Caco-2 (cell line): ENCODE data around the gene CAMTA2. TPM values are rescaled to one million over a fixed set of nuclear protein-coding genes. Genes with fewer than 3 reads are reported as not detected.
"Not testable (repeated sequence)": the region's sequence is repeated elsewhere in the genome, so short reads cannot be mapped to it uniquely, and the experiment has no call there.

Experiments used
- BruUV-seq: library from RNA; stranded (reverse); fragments of 400-500 nt; replicated peaks from 2 replicates; lab custom pipeline; 2021; lab: Mats Ljungman, UMichigan
- CTCF ChIA-PET: fragments of 300-600 bp; sonication (Branson Sonifier 250); formaldehyde crosslinking; loops from one replicate; lab custom pipeline; 2022; ENCODE audit warnings: antibody characterized with exemption; lab: Charles Lee
- POLR2A ChIA-PET: fragments of 300-600 bp; sonication (Branson Sonifier 250); formaldehyde crosslinking; loops from one replicate; lab custom pipeline; 2022; ENCODE audit warnings: antibody characterized with exemption; lab: Charles Lee
- DNase-seq, 2 experiments: peaks; one replicate each; pipeline versions ENCODE4 v3.0.0 to v3.0.0-alpha.2; 2020 to 2022
- H3K27me3 ChIP-seq: replicated peaks from 2 replicates; pipeline ENCODE4 v1.6.0; 2011; ENCODE audit warnings: low read length; ENCODE audit not compliant: control insufficient read depth, insufficient read depth
- H3K36me3 ChIP-seq: 2 replicates; pipeline ENCODE4 v1.5.1; 2011; ENCODE audit warnings: low read length; ENCODE audit not compliant: control insufficient read depth, insufficient read depth
- H3K4me1 ChIP-seq: fragments of 250-450 bp; sonication (Bioruptor Pico); 2 replicates; pipeline ENCODE4 v1.5.1; 2020; ENCODE audit warnings: mild to moderate bottlenecking
- H3K4me3 ChIP-seq: 2 replicates; pipeline ENCODE4 v1.5.1; 2011; ENCODE audit warnings: low read depth, mild to moderate bottlenecking, control low read depth, low read length
- H3K9me3 ChIP-seq: fragments of 250-450 bp; sonication (Bioruptor Pico); 2 replicates; pipeline ENCODE4 v1.5.1; 2020; ENCODE audit warnings: mild to moderate bottlenecking, moderate library complexity
- H3K27ac Mint-ChIP-seq: one replicate; pipeline ENCODE4 v1.8.0; 2022; ENCODE audit warnings: mixed read lengths; ENCODE audit not compliant: unreplicated experiment
- H3K27me3 Mint-ChIP-seq: one replicate; pipeline ENCODE4 v1.8.0; 2022; ENCODE audit warnings: mixed read lengths; ENCODE audit not compliant: insufficient read depth, unreplicated experiment
- H3K36me3 Mint-ChIP-seq: one replicate; pipeline ENCODE4 v1.8.0; 2022; ENCODE audit warnings: mild to moderate bottlenecking, mixed read lengths; ENCODE audit not compliant: insufficient read depth, unreplicated experiment
- H3K4me1 Mint-ChIP-seq: one replicate; pipeline ENCODE4 v1.8.0; 2022; ENCODE audit warnings: low read depth, mixed read lengths; ENCODE audit not compliant: unreplicated experiment
- H3K4me3 Mint-ChIP-seq: one replicate; pipeline ENCODE4 v1.8.0; 2022; ENCODE audit warnings: mild to moderate bottlenecking, moderate library complexity, mixed read lengths; ENCODE audit not compliant: unreplicated experiment
- H3K9me3 Mint-ChIP-seq: one replicate; pipeline ENCODE4 v1.8.0; 2022; ENCODE audit warnings: mixed read lengths; ENCODE audit not compliant: unreplicated experiment
- CTCF ChIP-seq, 2 experiments: fragments of 200-600 bp in 1 of 2; IDR thresholded peaks; 1 replicate in 1 of 2; 2 replicates in 1 of 2; pipeline versions ENCODE4 v1.5.1 to v1.8.0; 2011 to 2022; ENCODE audit warnings: antibody characterized with exemption in 1 of 2, control low read depth in 1 of 2, inconsistent platforms in 1 of 2, low read depth in 1 of 2, low read length in 1 of 2, mild to moderate bottlenecking in 1 of 2, moderate library complexity in 1 of 2; ENCODE audit not compliant: insufficient read depth in 1 of 2, severe bottlenecking in 1 of 2, unreplicated experiment in 1 of 2
- intact Hi-C: fragments of 100-400 bp; cut with micrococcal nuclease; formaldehyde crosslinking; loops from one replicate; pipeline ENCODE4 v1.10.0; 2022; ENCODE audit not compliant: unreplicated experiment
- total RNA-seq: library from RNA; stranded (reverse); gene quantifications from 2 replicates; pipeline ENCODE4 v1.2.3, GENCODE V29; 2022

CAMTA2 gene
- total RNA-seq, 1 experiment from 2014 or later: 18.8 TPM

GRCh38 chr17:4928881-4929280 lies 58.6 kb downstream of the CAMTA2 start:
- no peak overlapping the region for H3K4me3 ChIP-seq
- no TSS peak for BruUV-seq
- H3K27me3 Mint-ChIP-seq: no peaks in the 10 kb centered on the region
- ChIA-PET CTCF (no interaction called here), POLR2A (no interaction called here)
- H3K27me3 ChIP-seq: no peaks in the 10 kb centered on the region
- H3K4me3 Mint-ChIP-seq: no peak overlapping the region
- H3K36me3 ChIP-seq: no peaks in the 10 kb centered on the region
- no peaks in the 10 kb centered on the region for H3K4me1 Mint-ChIP-seq
- intact Hi-C loops: no loop called here
- no peak overlapping the region for H3K27ac Mint-ChIP-seq
- H3K36me3 Mint-ChIP-seq: peaks cover 7% of the 10 kb centered on the region
- no peaks in the 10 kb centered on the region for H3K4me1 ChIP-seq
- no peaks in the 10 kb centered on the region for H3K9me3 Mint-ChIP-seq
- no peak for TF ChIP-seq CTCF (IDR thresholded peaks at IDR 0.05; ENCODE audit: insufficient read depth in 1 of 2, low read depth in 1 of 2, low read length in 1 of 2, severe bottlenecking in 1 of 2, unreplicated experiment in 1 of 2)
- no peak for DNase-seq
- H3K9me3 ChIP-seq: no peaks in the 10 kb centered on the region

GRCh38 chr17:4926577-4927335 lies 60.7 kb downstream of the CAMTA2 start:
- POLR2A ChIA-PET: interaction anchor here (1.2 kb wide), 1 partner anchor 14 kb away, joined by 9 read pairs; the partner anchor contains the start of genes RNF167 and SLC25A11
- H3K36me3 Mint-ChIP-seq, H3K27me3 Mint-ChIP-seq, H3K36me3 ChIP-seq, H3K9me3 Mint-ChIP-seq, H3K27ac Mint-ChIP-seq, H3K4me3 Mint-ChIP-seq, CTCF ChIA-PET, DNase-seq, BruUV-seq, H3K9me3 ChIP-seq, intact Hi-C loops, H3K27me3 ChIP-seq, H3K4me1 ChIP-seq, H3K4me3 ChIP-seq, H3K4me1 Mint-ChIP-seq: not testable (repeated sequence)

GRCh38 chr17:4921320-4921719 lies 66.2 kb downstream of the CAMTA2 start:
- Mint-ChIP-seq H3K27me3 (no peaks in the 10 kb centered on the region), H3K27ac (no peak overlapping the region), H3K4me3 (no peak overlapping the region), H3K9me3 (no peaks in the 10 kb centered on the region), H3K36me3 (no peaks in the 10 kb centered on the region), H3K4me1 (no peaks in the 10 kb centered on the region)
- ChIA-PET POLR2A (no interaction called here), CTCF (no interaction called here)
- BruUV-seq: no TSS peak
- no peaks in the 10 kb centered on the region for H3K9me3 ChIP-seq
- intact Hi-C loops: no loop called here
- H3K36me3 ChIP-seq: no peaks in the 10 kb centered on the region
- no peak overlapping the region for H3K4me3 ChIP-seq
- TF ChIP-seq CTCF (IDR thresholded peaks at IDR 0.05; ENCODE audit: insufficient read depth in 1 of 2, low read depth in 1 of 2, low read length in 1 of 2, severe bottlenecking in 1 of 2, unreplicated experiment in 1 of 2): no peak
- no peaks in the 10 kb centered on the region for H3K4me1 ChIP-seq
- H3K27me3 ChIP-seq: no peaks in the 10 kb centered on the region
- no peak for DNase-seq
